DMS153 (cell line): ENCODE results near the gene SH3BGRL.
"Not testable (repeated sequence)": the region's sequence is repeated elsewhere in the genome, so short reads cannot be mapped to it uniquely, and the experiment has no call there.

ENCODE experiments used
- DNase-seq: peaks from one replicate; lab custom pipeline; 2025; lab: John Stamatoyannopoulos, UW

SH3BGRL gene

GRCh38 chrX:81259714-81260395 lies 58.0 kb downstream of the SH3BGRL start:
- no peak for DNase-seq

GRCh38 chrX:81261576-81261975 lies 59.7 kb downstream of the SH3BGRL start:
- DNase-seq: no peak

- DNase-seq: no peak
These were observed 61.2 kb downstream of the SH3BGRL start for GRCh38 chrX:81263059-81263458.

GRCh38 chrX:81278616-81279015 lies 76.7 kb downstream of the SH3BGRL start:
- DNase-seq: no peak

- no peak for DNase-seq
These were observed 78.2 kb downstream of the SH3BGRL start for GRCh38 chrX:81280148-81280547.

GRCh38 chrX:81286075-81286474 lies 84.2 kb downstream of the SH3BGRL start:
- no peak for DNase-seq

DNA sequence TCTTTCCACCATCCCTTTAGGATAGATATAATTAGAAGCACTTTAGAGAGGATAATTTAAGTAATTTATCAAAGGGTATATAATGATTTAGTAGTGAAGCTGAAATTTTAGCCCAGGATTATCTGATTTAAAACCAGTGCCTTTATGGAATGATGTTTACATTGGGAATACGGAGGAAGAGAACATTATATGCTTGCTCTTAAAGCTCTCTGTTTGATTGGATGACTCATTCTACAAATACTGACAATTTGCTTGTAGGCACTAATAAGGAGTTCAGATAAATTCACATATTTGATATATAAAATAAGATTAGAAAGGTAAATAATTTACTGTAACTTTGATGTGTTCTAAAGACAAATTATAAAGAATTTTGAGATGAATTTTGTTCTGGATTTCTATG lies 84.7 kb downstream of the SH3BGRL start:
- no peak for DNase-seq

GRCh38 chrX:81291996-81292395 lies 90.1 kb downstream of the SH3BGRL start:
- DNase-seq: no peak

- no peak for DNase-seq
These were observed 92.2 kb downstream of the SH3BGRL start for GRCh38 chrX:81294101-81294500.

DNA sequence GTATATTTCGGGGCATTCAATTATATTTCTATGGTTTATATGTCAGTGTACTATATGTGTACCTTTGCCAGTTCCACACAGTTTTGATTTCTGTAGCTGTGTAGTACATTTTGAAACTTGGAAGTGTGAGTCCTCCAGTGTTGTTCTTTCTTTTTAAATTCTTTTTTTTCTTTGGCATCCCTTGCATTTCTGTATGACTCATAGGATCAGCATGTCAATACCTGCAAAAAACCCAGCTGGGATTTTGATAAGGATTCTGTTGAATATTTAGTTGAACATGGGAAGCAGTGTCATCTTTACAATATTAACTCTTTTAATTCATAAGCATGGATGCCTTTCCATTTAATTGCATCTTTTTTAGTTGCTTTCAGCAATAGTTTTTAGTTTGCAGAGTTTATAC lies 100.0 kb downstream of the SH3BGRL start:
- DNase-seq: no peak

DNA sequence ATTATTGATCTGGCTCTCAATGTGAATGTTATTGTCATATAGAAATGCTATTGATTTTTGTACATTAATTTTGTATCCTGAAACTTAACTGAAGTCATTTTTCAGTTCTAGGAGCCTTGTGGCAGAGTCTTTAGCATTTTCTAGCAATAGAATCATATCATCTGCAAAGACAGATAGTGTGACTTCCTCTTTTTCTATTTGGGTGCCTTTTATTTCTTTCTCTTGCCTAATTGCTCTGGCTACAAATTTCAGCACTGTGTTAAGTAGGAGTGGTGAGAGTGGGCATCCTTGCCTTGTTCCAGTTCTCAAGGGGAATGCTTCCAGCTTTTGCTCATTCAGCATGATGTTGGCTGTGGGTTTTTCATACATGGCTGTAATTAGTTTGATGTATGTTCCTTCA lies 102.7 kb downstream of the SH3BGRL start:
- no peak for DNase-seq

DNA sequence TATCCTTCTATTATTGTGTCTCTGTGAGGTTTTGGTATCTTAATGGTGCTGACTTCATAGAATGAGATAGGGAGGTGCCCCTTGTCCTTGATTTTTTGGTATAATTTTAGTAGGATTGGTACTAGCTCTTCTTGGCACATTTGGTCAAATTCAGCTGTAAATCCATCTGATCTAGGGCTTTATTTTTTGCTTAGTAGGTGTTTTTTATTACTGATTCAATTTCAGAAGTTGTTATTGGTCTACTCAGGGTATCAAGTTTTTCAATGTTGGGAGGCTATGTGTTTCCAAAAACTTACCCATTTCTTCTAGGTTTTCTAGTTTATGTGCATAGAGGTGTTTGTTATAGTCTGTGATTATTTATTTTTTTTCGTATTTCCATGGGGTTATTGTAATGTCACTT lies 103.3 kb downstream of the SH3BGRL start:
- no peak for DNase-seq

DNA sequence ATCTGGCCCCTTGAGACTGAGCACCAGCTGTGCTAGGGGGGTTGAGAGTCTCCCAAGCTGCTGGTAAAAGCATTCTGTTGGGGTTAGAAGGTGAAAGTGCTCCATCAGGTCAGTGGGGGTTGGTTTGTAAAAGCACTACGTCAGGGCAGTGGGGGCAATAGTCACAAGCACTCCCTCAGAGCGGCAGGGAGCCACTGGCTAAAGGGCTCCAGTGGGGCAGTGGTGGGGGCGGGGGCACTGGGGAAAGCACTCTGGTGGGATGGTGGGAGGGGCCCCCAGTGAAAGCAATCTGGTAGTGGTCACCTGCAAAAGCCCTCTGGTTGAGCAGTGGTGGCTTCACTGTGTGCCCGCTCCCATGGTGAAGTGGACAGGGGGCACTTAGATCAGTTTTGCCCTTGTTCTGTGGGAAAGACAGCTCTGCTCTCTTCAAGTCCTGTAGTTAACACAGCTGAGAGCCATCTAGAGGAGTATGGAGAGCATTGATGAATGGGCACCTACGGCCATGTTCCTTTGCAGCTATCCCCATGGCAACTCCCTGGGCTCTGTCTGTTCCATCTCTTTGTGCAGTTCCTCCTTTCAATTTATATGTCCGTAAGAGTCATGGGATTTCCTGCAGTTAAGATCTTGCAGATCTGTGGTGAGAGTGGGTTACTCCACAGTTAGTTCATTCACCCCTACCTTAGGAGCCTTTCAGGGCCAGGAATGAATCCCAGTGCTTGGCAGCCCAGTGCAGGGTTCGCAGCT lies 106.4 kb downstream of the SH3BGRL start:
- DNase-seq: no peak

GRCh38 chrX:81316163-81316562 lies 114.3 kb downstream of the SH3BGRL start:
- no peak for DNase-seq

DNA sequence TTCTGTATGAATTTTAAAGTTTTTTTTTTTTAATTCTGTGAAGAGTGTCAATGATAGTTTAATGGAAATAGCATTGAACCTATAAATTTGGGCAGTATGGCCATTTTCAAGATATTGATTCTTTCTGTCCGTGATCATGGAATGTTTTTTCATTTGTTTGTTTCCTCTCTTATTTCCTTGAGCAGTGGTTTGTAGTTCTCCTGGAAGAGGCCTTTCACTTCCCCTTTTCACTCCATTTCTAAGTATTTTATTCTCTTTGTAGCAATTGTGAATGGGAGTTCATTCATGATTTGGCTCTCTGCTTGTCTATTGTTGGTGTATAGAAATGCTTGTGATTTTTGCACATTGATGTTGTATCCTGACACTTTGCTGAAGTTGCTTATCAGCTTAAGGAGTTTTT lies 129.8 kb downstream of the SH3BGRL start:
- DNase-seq: not testable (repeated sequence)

GRCh38 chrX:81336455-81337152 lies 134.7 kb downstream of the SH3BGRL start:
- DNase-seq: no peak

DNA sequence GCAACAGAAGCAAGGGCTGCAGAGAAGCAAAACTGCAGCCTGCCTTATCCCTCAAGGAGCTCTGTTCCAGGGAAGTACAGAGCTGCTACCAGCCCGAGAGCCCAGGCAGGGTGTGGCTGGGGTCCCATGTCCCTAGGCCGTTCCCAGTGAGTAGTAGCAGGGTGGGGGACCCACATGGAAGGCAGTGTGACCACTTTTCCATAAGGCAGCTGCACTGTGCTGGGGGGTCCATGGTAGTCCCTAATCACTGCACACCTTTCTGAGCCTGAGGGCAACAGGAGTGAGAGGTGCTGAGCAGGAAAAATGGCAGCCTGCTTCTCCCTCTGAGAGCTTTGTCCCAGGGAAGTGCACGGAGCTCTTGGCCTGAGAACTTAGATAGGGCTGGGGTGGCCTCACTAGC lies 135.9 kb downstream of the SH3BGRL start:
- DNase-seq: no peak

DNA sequence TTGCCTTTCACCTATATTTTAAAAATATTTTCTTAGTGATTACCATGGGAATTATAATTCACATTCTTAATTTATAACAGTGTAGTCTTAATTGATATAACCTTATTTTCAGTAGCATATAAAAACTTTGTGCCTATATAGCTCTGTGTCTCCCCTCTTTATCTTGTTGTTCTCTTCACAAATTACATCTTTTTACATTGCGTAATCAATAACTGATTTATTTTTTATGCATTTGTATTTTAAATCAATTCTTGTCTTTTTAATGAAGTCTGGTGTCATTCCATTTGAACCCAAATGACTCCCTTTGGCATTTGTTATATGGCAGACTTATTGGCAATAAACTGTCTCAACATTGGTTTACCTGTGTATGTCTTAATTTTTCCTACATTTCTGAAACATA lies 137.0 kb downstream of the SH3BGRL start:
- no peak for DNase-seq

DNA sequence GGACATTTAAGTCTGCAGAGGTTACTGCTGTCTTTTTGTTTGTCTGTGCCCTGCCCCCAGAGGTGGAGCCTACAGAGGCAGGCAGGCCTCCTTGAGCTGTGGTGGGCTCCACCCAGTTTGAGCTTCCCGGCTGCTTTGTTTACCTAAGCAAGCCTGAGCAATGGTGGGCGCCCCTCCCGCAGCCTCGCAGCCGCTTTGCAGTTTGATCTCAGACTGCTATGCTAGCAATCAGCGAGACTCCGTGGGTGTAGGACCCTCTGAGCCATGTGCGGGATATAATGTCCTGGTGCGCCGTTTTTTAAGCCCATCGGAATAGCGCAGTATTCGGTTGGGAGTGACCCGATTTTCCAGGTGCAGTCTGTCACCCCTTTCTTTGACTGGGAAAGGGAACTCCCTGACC lies 143.4 kb downstream of the SH3BGRL start:
- DNase-seq: not testable (repeated sequence)
